ENCODE data around the gene SERPINE3. TPM values are rescaled to one million over a fixed set of nuclear protein-coding genes. Genes with fewer than 3 reads are reported as not detected.

The SERPINE3 gene
- polyA plus RNA-seq, 1 donor from 2014 or later = not detected

GRCh38 chr13:51333826-51334225 is 5.7 kb upstream of the SERPINE3 start:
- no peak overlapping the region for H3K27ac ChIP-seq (ENCODE audit: low read length)
- no peaks in the 10 kb centered on the region for H4K20me1 ChIP-seq (ENCODE audit: insufficient read depth)
- no peak overlapping the region for H3K9ac ChIP-seq (ENCODE audit: low read length)
- no peak overlapping the region for H3K4me3 ChIP-seq (ENCODE audit: low read length)
- H3F3A ChIP-seq (ENCODE audit: insufficient read depth, low read length, poor library complexity, severe bottlenecking) = no peaks in the 10 kb centered on the region
- TF ChIP-seq, protein P1, sequence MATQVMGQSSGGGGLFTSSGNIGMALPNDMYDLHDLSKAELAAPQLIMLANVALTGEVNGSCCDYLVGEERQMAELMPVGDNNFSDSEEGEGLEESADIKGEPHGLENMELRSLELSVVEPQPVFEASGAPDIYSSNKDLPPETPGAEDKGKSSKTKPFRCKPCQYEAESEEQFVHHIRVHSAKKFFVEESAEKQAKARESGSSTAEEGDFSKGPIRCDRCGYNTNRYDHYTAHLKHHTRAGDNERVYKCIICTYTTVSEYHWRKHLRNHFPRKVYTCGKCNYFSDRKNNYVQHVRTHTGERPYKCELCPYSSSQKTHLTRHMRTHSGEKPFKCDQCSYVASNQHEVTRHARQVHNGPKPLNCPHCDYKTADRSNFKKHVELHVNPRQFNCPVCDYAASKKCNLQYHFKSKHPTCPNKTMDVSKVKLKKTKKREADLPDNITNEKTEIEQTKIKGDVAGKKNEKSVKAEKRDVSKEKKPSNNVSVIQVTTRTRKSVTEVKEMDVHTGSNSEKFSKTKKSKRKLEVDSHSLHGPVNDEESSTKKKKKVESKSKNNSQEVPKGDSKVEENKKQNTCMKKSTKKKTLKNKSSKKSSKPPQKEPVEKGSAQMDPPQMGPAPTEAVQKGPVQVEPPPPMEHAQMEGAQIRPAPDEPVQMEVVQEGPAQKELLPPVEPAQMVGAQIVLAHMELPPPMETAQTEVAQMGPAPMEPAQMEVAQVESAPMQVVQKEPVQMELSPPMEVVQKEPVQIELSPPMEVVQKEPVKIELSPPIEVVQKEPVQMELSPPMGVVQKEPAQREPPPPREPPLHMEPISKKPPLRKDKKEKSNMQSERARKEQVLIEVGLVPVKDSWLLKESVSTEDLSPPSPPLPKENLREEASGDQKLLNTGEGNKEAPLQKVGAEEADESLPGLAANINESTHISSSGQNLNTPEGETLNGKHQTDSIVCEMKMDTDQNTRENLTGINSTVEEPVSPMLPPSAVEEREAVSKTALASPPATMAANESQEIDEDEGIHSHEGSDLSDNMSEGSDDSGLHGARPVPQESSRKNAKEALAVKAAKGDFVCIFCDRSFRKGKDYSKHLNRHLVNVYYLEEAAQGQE (IDR thresholded peaks at IDR 0.05; ENCODE audit: borderline replicate concordance) = no peak
- TF ChIP-seq TAF1 (IDR thresholded peaks at IDR 0.05; ENCODE audit: low read depth) (no peak), MXI1 (conservative IDR thresholded peaks at IDR 0.05; ENCODE audit: poor library complexity, severe bottlenecking) (no peak), EP300 (conservative IDR thresholded peaks at IDR 0.05; ENCODE audit: poor library complexity, severe bottlenecking) (no peak), POLR2AphosphoS5 (IDR thresholded peaks at IDR 0.05) (no peak), EZH2 (IDR thresholded peaks at IDR 0.05; ENCODE audit: borderline replicate concordance, insufficient read depth, low read length, poor library complexity, severe bottlenecking) (no peak), RAD21 (conservative IDR thresholded peaks at IDR 0.05) (no peak), SMC3 (conservative IDR thresholded peaks at IDR 0.05; ENCODE audit: poor library complexity) (no peak)
- TF ChIP-seq, protein P2, sequence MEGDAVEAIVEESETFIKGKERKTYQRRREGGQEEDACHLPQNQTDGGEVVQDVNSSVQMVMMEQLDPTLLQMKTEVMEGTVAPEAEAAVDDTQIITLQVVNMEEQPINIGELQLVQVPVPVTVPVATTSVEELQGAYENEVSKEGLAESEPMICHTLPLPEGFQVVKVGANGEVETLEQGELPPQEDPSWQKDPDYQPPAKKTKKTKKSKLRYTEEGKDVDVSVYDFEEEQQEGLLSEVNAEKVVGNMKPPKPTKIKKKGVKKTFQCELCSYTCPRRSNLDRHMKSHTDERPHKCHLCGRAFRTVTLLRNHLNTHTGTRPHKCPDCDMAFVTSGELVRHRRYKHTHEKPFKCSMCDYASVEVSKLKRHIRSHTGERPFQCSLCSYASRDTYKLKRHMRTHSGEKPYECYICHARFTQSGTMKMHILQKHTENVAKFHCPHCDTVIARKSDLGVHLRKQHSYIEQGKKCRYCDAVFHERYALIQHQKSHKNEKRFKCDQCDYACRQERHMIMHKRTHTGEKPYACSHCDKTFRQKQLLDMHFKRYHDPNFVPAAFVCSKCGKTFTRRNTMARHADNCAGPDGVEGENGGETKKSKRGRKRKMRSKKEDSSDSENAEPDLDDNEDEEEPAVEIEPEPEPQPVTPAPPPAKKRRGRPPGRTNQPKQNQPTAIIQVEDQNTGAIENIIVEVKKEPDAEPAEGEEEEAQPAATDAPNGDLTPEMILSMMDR (IDR thresholded peaks at IDR 0.05; ENCODE audit: poor library complexity, severe bottlenecking) = no peak
- H3K9me2 ChIP-seq (ENCODE audit: insufficient read depth, low read length) = no peaks in the 10 kb centered on the region
- H3K36me3 ChIP-seq (ENCODE audit: insufficient read depth, low read length) = no peaks in the 10 kb centered on the region
- H3K9me3 ChIP-seq (ENCODE audit: low read length) = no peaks in the 10 kb centered on the region
- no peak overlapping the region for H3K4me2 ChIP-seq (ENCODE audit: low read length)
- H3K27me3 ChIP-seq (ENCODE audit: insufficient read depth, low read depth, low read length) = no peaks in the 10 kb centered on the region
- H3K79me2 ChIP-seq (replicated peaks; ENCODE audit: insufficient read depth, low read length) = no peaks in the 10 kb centered on the region
- no peak overlapping the region for H2AFZ ChIP-seq (ENCODE audit: low read depth, low read length)

- H3K4me3 ChIP-seq (ENCODE audit: low read length) = no peak overlapping the region
- no peaks in the 10 kb centered on the region for H3F3A ChIP-seq (ENCODE audit: insufficient read depth, low read length, poor library complexity, severe bottlenecking)
- no peaks in the 10 kb centered on the region for H3K27me3 ChIP-seq (ENCODE audit: insufficient read depth, low read depth, low read length)
- H3K36me3 ChIP-seq (ENCODE audit: insufficient read depth, low read length) = no peaks in the 10 kb centered on the region
- no peaks in the 10 kb centered on the region for H3K79me2 ChIP-seq (replicated peaks; ENCODE audit: insufficient read depth, low read length)
- H3K27ac ChIP-seq (ENCODE audit: low read length) = no peak overlapping the region
- no peak overlapping the region for H3K9ac ChIP-seq (ENCODE audit: low read length)
- no peak overlapping the region for H3K4me2 ChIP-seq (ENCODE audit: low read length)
- TF ChIP-seq MXI1 (conservative IDR thresholded peaks at IDR 0.05; ENCODE audit: poor library complexity, severe bottlenecking) (no peak), EZH2 (IDR thresholded peaks at IDR 0.05; ENCODE audit: borderline replicate concordance, insufficient read depth, low read length, poor library complexity, severe bottlenecking) (no peak), EP300 (conservative IDR thresholded peaks at IDR 0.05; ENCODE audit: poor library complexity, severe bottlenecking) (no peak), RAD21 (conservative IDR thresholded peaks at IDR 0.05) (no peak), TAF1 (IDR thresholded peaks at IDR 0.05; ENCODE audit: low read depth) (no peak), POLR2AphosphoS5 (IDR thresholded peaks at IDR 0.05) (no peak), SMC3 (conservative IDR thresholded peaks at IDR 0.05; ENCODE audit: poor library complexity) (no peak)
- TF ChIP-seq, protein P2 (IDR thresholded peaks at IDR 0.05; ENCODE audit: poor library complexity, severe bottlenecking) = no peak
- TF ChIP-seq, protein P1 (IDR thresholded peaks at IDR 0.05; ENCODE audit: borderline replicate concordance) = no peak
- H3K9me2 ChIP-seq (ENCODE audit: insufficient read depth, low read length) = no peaks in the 10 kb centered on the region
- no peaks in the 10 kb centered on the region for H3K9me3 ChIP-seq (ENCODE audit: low read length)
- H2AFZ ChIP-seq (ENCODE audit: low read depth, low read length) = no peak overlapping the region
- H4K20me1 ChIP-seq (ENCODE audit: insufficient read depth) = no peaks in the 10 kb centered on the region
Measured at GRCh38 chr13:51336746-51337145, 2.7 kb upstream of the SERPINE3 start.
